ENCODE data around the gene MCTP2.

GRCh38 chr15:94338243-94338846, 107.0 kb downstream of the MCTP2 start:
- TF ChIP-seq CTCF (IDR thresholded peaks at IDR 0.05 in 4 of 5, conservative IDR thresholded peaks at IDR 0.05 in 1 of 5) (no peak), POLR2A (IDR thresholded peaks at IDR 0.05) (no peak)

Data from gastrocnemius medialis (tissue), 4 donors.